K562 (cell line): Measurements from ENCODE around the gene SCARF2. TPM values are rescaled to one million over a fixed set of nuclear protein-coding genes. Genes with fewer than 3 reads are reported as not detected.

Source experiments
- ATAC-seq: fragments of 200-7000 bp; cut with Tn5 transposase; 3 replicates; pipeline ENCODE4 v1.9.1; 2020; ENCODE audit warnings: moderate library complexity
- BruUV-seq: library from RNA; stranded (reverse); fragments of 400-500 nt; replicated peaks from 2 replicates; lab custom pipeline; 2021; lab: Mats Ljungman, UMichigan
- CTCF ChIA-PET: fragments of 300-600 bp; formaldehyde crosslinking; extraction: SDS; loops from one replicate; lab custom pipeline; 2021; ENCODE audit warnings: low intra/inter-chr PET ratio; lab: Yijun Ruan, JAX
- POLR2A ChIA-PET: fragments of 300-600, 350-650 bp; sonication (Branson Sonifier 250); formaldehyde crosslinking; extraction: SDS; loops from one replicate; lab custom pipeline; 2021; ENCODE audit warnings: antibody characterized with exemption, inconsistent platforms; lab: Yijun Ruan, JAX
- DNase-seq, 4 experiments: peaks; one replicate each; pipeline versions ENCODE4 v3.0.0 to v3.0.0-alpha.2; 2011 to 2018; ENCODE audit warnings: low spot score in 3 of 4, mixed read lengths in 3 of 4; ENCODE audit errors: extremely low read depth in 1 of 4
- FAIRE-seq: peaks from 2 replicates; lab custom pipeline; 2011; peaks lifted over from hg19 to GRCh38; lab: Jason Lieb, UNC
- H2AFZ ChIP-seq: 2 replicates; pipeline ENCODE4 v1.6.0; 2011; ENCODE audit warnings: low read depth, low read length, control low read depth, inconsistent platforms
- H3K27ac ChIP-seq: fragments of 200-600 bp; 3 replicates; pipeline ENCODE4 v1.8.0; 2011; ENCODE audit warnings: low read depth, mild to moderate bottlenecking, control low read depth, inconsistent platforms, low read length, moderate library complexity, mixed read lengths; ENCODE audit errors: extremely low read depth
- H3K27me3 ChIP-seq, 2 experiments: fragments of 300-600 bp in 1 of 2; 2 replicates in 1 of 2; 3 replicates in 1 of 2; pipeline versions ENCODE4 v1.6.0 to v1.8.0; 2011; ENCODE audit warnings: inconsistent platforms in 2 of 2, low read length in 2 of 2, mild to moderate bottlenecking in 1 of 2, mixed read lengths in 1 of 2, moderate library complexity in 1 of 2; ENCODE audit not compliant: control insufficient read depth in 2 of 2, insufficient read depth in 2 of 2
- H3K36me3 ChIP-seq: fragments of 300-600 bp; 3 replicates; pipeline ENCODE4 v1.8.0; 2011; ENCODE audit warnings: mild to moderate bottlenecking, low read length, inconsistent platforms; ENCODE audit not compliant: control insufficient read depth, insufficient read depth
- H3K4me1 ChIP-seq, 2 experiments: fragments of 200-600 bp in 1 of 2; replicated peaks in 1 of 2; 2 replicates in 1 of 2; 3 replicates in 1 of 2; pipeline versions ENCODE4 v1.5.1 to v1.8.0; 2011; ENCODE audit warnings: inconsistent platforms in 2 of 2, low read length in 2 of 2, mild to moderate bottlenecking in 1 of 2, mixed read lengths in 1 of 2, moderate library complexity in 1 of 2; ENCODE audit not compliant: control insufficient read depth in 2 of 2, insufficient read depth in 2 of 2
- H3K4me2 ChIP-seq: 2 replicates; pipeline ENCODE4 v1.6.1; 2011; ENCODE audit warnings: low read length, control low read depth, inconsistent platforms, mixed read lengths; ENCODE audit not compliant: insufficient read depth
- H3K4me3 ChIP-seq: fragments of 200-600 bp; sonication (generic), shearing (Covaris generic); 2 replicates; pipeline ENCODE4 v1.5.1; 2016; ENCODE audit warnings: control low read depth, inconsistent platforms
- H3K79me2 ChIP-seq: fragments of 200-600 bp; 3 replicates; pipeline ENCODE4 v1.8.0; 2011; ENCODE audit warnings: low read length, inconsistent platforms; ENCODE audit not compliant: control insufficient read depth, insufficient read depth
- H3K9ac ChIP-seq, 2 experiments: 2 replicates each; pipeline versions ENCODE4 v1.6.0 to v1.6.1; 2011; ENCODE audit warnings: low read depth in 2 of 2, low read length in 2 of 2, control low read depth in 1 of 2, inconsistent platforms in 1 of 2, mild to moderate bottlenecking in 1 of 2, mixed read lengths in 1 of 2; ENCODE audit not compliant: insufficient read depth in 1 of 2
- H3K9me1 ChIP-seq: one replicate; pipeline ENCODE4 v1.6.0; 2011; ENCODE audit warnings: inconsistent platforms, mild to moderate bottlenecking, low read length, moderate library complexity; ENCODE audit not compliant: control insufficient read depth, insufficient read depth
- H3K9me3 ChIP-seq: replicated peaks from 2 replicates; pipeline ENCODE4 v1.5.1; 2011; ENCODE audit warnings: low read depth, low read length, inconsistent platforms; ENCODE audit not compliant: control insufficient read depth, insufficient read depth
- H4K20me1 ChIP-seq: replicated peaks from 2 replicates; pipeline ENCODE4 v1.6.1; 2011; ENCODE audit warnings: low read length, inconsistent platforms, mixed read lengths; ENCODE audit not compliant: control insufficient read depth, insufficient read depth
- BMI1 ChIP-seq: fragments of 150-350 bp; IDR thresholded peaks from 2 replicates; pipeline ENCODE4 v1.6.1; 2014; ENCODE audit warnings: low read length
- ELF4 ChIP-seq: fragments of 450-650 bp; formaldehyde crosslinking; IDR thresholded peaks from 2 replicates; pipeline ENCODE4 v1.4.0; 2022; ENCODE audit warnings: missing genetic modification characterization
- ESRRA ChIP-seq: fragments of 450-650 bp; IDR thresholded peaks from 2 replicates; pipeline ENCODE4 v1.6.1; 2014; ENCODE audit warnings: low read depth, mild to moderate bottlenecking, moderate library complexity, borderline replicate concordance
- FOXJ3 ChIP-seq: sonication (generic); formaldehyde crosslinking; IDR thresholded peaks from 2 replicates; pipeline ENCODE4 v1.4.0; 2020; ENCODE audit warnings: mild to moderate bottlenecking, missing genetic modification reagents
- MCM3 ChIP-seq: fragments of 450-650 bp; IDR thresholded peaks from 2 replicates; pipeline ENCODE4 v1.6.1; 2016
- NR2F6 ChIP-seq: fragments of 450-650 bp; formaldehyde crosslinking; IDR thresholded peaks from 2 replicates; pipeline ENCODE4 v1.4.0; 2020; ENCODE audit warnings: mild to moderate bottlenecking
- OTX1 ChIP-seq: fragments of 450-650 bp; formaldehyde crosslinking; IDR thresholded peaks from 2 replicates; pipeline ENCODE4 v1.4.0; 2022; ENCODE audit warnings: mild to moderate bottlenecking
- PPARD ChIP-seq: fragments of 250-450 bp; sonication (Bioruptor Pico); IDR thresholded peaks from 2 replicates; pipeline ENCODE4 v1.8.0; 2022; ENCODE audit warnings: inconsistent platforms, mild to moderate bottlenecking, moderate library complexity
- PRPF4 ChIP-seq: fragments of 200-400 bp; formaldehyde crosslinking; IDR thresholded peaks from one replicate; pipeline ENCODE4 v1.6.1; 2017; ENCODE audit warnings: low read length, low read depth, mild to moderate bottlenecking; ENCODE audit not compliant: insufficient read depth, poor library complexity, severe bottlenecking
- RBFOX2 ChIP-seq: fragments of 200-400 bp; formaldehyde crosslinking; IDR thresholded peaks from 2 replicates; pipeline ENCODE4 v1.6.1; 2017; ENCODE audit warnings: low read depth, mild to moderate bottlenecking, low read length, moderate library complexity
- SIN3A ChIP-seq, 2 experiments: fragments of 150-350 bp in 1 of 2; IDR thresholded peaks; 2 replicates each; pipeline ENCODE4 v1.6.1; 2011 to 2016; ENCODE audit warnings: borderline replicate concordance in 2 of 2, low read depth in 2 of 2, low read length in 2 of 2, mild to moderate bottlenecking in 2 of 2, moderate library complexity in 2 of 2; ENCODE audit not compliant: control insufficient read depth in 1 of 2
- SRSF9 ChIP-seq: fragments of 200-400 bp; formaldehyde crosslinking; IDR thresholded peaks from 2 replicates; pipeline ENCODE4 v1.6.1; 2017; ENCODE audit warnings: low read depth, low read length, borderline replicate concordance
- TAF1 ChIP-seq: IDR thresholded peaks from 2 replicates; pipeline ENCODE4 v1.6.1; 2011; ENCODE audit warnings: mild to moderate bottlenecking, low read length, moderate library complexity; ENCODE audit not compliant: insufficient read depth, control insufficient read depth, severe bottlenecking; ENCODE audit errors: extremely low read depth
- TFAM ChIP-seq: fragments of 250-450 bp; sonication (Bioruptor Pico); conservative IDR thresholded peaks from 2 replicates; pipeline ENCODE4 v1.5.0; 2021; ENCODE audit warnings: mild to moderate bottlenecking, moderate library complexity
- ZKSCAN3 ChIP-seq: fragments of 250-450 bp; sonication (Bioruptor Pico); IDR thresholded peaks from 2 replicates; pipeline ENCODE4 v1.4.0; 2020
- ZNF140 ChIP-seq: fragments of 250-450 bp; sonication (Bioruptor Pico); IDR thresholded peaks from 2 replicates; pipeline ENCODE4 v1.8.0; 2021; ENCODE audit warnings: moderate library complexity, mild to moderate bottlenecking, inconsistent platforms
- ZNF354B ChIP-seq: fragments of 250-450 bp; sonication (Bioruptor Pico); IDR thresholded peaks from 2 replicates; pipeline ENCODE4 v1.4.0; 2020
- ZNF436 ChIP-seq: fragments of 250-450, 450-650 bp; sonication (Bioruptor Pico); formaldehyde crosslinking; IDR thresholded peaks from 2 replicates; pipeline ENCODE4 v1.7.0; 2020; ENCODE audit warnings: mild to moderate bottlenecking
- ZNF586 ChIP-seq: fragments of 450-650 bp; formaldehyde crosslinking; conservative IDR thresholded peaks from 2 replicates; pipeline ENCODE4 v1.4.0; 2020; ENCODE audit warnings: mild to moderate bottlenecking, moderate library complexity
- WGBS: fragments of 100-300 bp; shearing (Covaris generic); methylation state at CpG from one replicate; pipeline ENCODE4 v1.1.6; 2016; ENCODE audit warnings: low coverage, mixed read lengths; ENCODE audit not compliant: insufficient coverage; ENCODE audit errors: missing lambda C conversion rate; 5-methylcytosine and 5-hydroxymethylcytosine counted together
- in situ Hi-C: fragments of 300-500 bp; cut with MboI; formaldehyde crosslinking; loops from 4 replicates; pipeline ENCODE4 v1.15.0; 2018; ENCODE audit warnings: inconsistent platforms, mixed read lengths
- intact Hi-C: fragments of 100-400 bp; cut with micrococcal nuclease; formaldehyde crosslinking; loops from 2 replicates; pipeline ENCODE4 v1.14.2; 2022
- polyA plus RNA-seq, 8 experiments: library from polyadenylated mRNA; depleted of rRNA in 4 of 8; stranded (reverse) in 5 of 8; unstranded in 3 of 8; fragments of >200 nt; fragmentation: Nextera tagmentation in 2 of 8; fragmentation: Illumina TruSeq in 1 of 8; extraction: Ambion mirVana in 2 of 8; extraction: Trizol in 1 of 8; gene quantifications; 2 replicates each; pipeline versions ENCODE4 v1.2.1 to v1.2.3, GENCODE V29; 2011 to 2014; ENCODE audit warnings: inconsistent platforms in 1 of 8, missing spikeins in 1 of 8
- total RNA-seq, 7 experiments: library from RNA; depleted of rRNA in 6 of 7; stranded (reverse); fragments of >200 nt in 6 of 7; fragmentation: Illumina TruSeq in 2 of 7; extraction: Trizol in 2 of 7; gene quantifications; 2 replicates each; pipeline versions ENCODE4 v1.2.1 to v1.2.3, GENCODE V29; 2011 to 2021; ENCODE audit warnings: low replicate concordance in 1 of 7
- TF ChIP-seq, protein P1 (sequence below), 2 experiments: fragments of 450-650 bp in 1 of 2; sonication (generic) in 1 of 2; formaldehyde crosslinking in 1 of 2; IDR thresholded peaks in 1 of 2; conservative IDR thresholded peaks in 1 of 2; 2 replicates each; pipeline versions ENCODE4 v1.6.1 to v1.8.1; 2016 to 2023; ENCODE audit warnings: mild to moderate bottlenecking in 2 of 2, moderate library complexity in 2 of 2, inconsistent platforms in 1 of 2, missing genetic modification reagents in 1 of 2
- TF ChIP-seq, protein P2 (sequence below): fragments of 250-450 bp; sonication (Bioruptor Pico); IDR thresholded peaks from 2 replicates; pipeline ENCODE4 v1.4.0; 2020

SCARF2 gene
- total and polyA plus RNA-seq, 9 of the 15 experiments (the other 6 are each of a cell fraction or from before 2014, with no cell fraction given), result 0.06 to 0.32 (median 0.21) TPM; not detected in 5

DNA sequence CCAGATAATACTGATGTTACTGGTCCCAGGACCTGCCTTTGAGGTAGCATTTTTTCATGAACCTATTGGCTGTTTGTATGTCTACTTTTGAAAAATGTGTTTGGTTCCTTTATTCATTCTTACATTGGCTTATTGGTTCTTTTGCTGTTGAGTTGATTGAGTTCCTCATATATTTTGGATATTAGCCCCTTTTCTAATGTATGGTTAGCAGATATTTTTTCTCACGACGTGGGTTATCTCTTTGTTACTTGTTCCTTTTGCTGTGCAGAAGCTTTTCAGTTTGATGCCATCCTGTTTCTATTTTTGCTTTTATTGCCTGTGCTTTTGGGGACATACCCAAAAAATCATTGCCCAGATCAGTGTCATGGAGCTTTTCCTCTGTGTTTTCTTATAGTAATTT is 53.5 kb downstream of the SCARF2 start:
- H3K79me2 ChIP-seq, result no peaks in the 10 kb centered on the region
- no peak overlapping the region for H3K4me2 ChIP-seq
- no peak overlapping the region for H3K27ac ChIP-seq
- POLR2A ChIA-PET, result interaction anchor here (1.0 to 4.0 kb wide), 2 partner anchors 11 to 19 kb away, joined by 3 to 32 read pairs; partner anchors contain the start of gene ZNF74
- H2AFZ ChIP-seq, result no peak overlapping the region
- CTCF ChIA-PET, result no interaction called here
- no peaks in the 10 kb centered on the region for H3K4me1 ChIP-seq
- in situ Hi-C loops (no loop called here), intact Hi-C loops (no loop called here)
- no peaks in the 10 kb centered on the region for H4K20me1 ChIP-seq
- DNase-seq (no peak), FAIRE-seq (no peak), ATAC-seq (no peak)
- no peak overlapping the region for H3K9ac ChIP-seq
- under 1% methylated on average over 2 of the region's 2 CpGs for WGBS
- peaks cover 44 to 47% of the 10 kb centered on the region in 2 experiments for H3K27me3 ChIP-seq
- BruUV-seq, result no TSS peak
- H3K9me1 ChIP-seq, result no peaks in the 10 kb centered on the region
- H3K9me3 ChIP-seq, result peaks cover 7% of the 10 kb centered on the region
- H3K4me3 ChIP-seq, result no peak overlapping the region
- H3K36me3 ChIP-seq, result no peaks in the 10 kb centered on the region
- TF ChIP-seq, protein P1, sequence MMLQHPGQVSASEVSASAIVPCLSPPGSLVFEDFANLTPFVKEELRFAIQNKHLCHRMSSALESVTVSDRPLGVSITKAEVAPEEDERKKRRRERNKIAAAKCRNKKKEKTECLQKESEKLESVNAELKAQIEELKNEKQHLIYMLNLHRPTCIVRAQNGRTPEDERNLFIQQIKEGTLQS (IDR thresholded peaks at IDR 0.05), result no peak
- TF ChIP-seq, protein P1 (CRISPR knock-in tag; conservative IDR thresholded peaks at IDR 0.05), result peak; percentile 32; the same call in 1 of the 2 replicates
- TF ChIP-seq ZKSCAN3 (CRISPR knock-in tag), result 0 out of 2 replicates have a peak, but pooled peaks have one; percentile 34
- TF ChIP-seq TAF1, result no peak
- TF ChIP-seq ESRRA, result no peak
- TF ChIP-seq PRPF4, result no peak
- TF ChIP-seq, protein P2, sequence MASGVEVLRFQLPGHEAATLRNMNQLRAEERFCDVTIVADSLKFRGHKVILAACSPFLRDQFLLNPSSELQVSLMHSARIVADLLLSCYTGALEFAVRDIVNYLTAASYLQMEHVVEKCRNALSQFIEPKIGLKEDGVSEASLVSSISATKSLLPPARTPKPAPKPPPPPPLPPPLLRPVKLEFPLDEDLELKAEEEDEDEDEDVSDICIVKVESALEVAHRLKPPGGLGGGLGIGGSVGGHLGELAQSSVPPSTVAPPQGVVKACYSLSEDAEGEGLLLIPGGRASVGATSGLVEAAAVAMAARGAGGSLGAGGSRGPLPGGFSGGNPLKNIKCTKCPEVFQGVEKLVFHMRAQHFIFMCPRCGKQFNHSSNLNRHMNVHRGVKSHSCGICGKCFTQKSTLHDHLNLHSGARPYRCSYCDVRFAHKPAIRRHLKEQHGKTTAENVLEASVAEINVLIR, result 0 out of 2 replicates have a peak, but pooled peaks have one; percentile 7
- no peak for TF ChIP-seq TFAM (CRISPR knock-in tag)
- TF ChIP-seq MCM3, result 0 out of 2 replicates have a peak, but pooled peaks have one; percentile 47
- 0 out of 2 replicates have a peak, but pooled peaks have one; percentile 29 for TF ChIP-seq BMI1
- no peak for TF ChIP-seq FOXJ3 (CRISPR knock-in tag)
- TF ChIP-seq NR2F6 (CRISPR knock-in tag), result peak; percentile 62; the same call in 1 of the 2 replicates
- no peak for TF ChIP-seq SIN3A (IDR thresholded peaks at IDR 0.05; ENCODE audit: borderline replicate concordance in 2 of 2, control insufficient read depth in 1 of 2, low read depth in 2 of 2, low read length in 2 of 2)
- TF ChIP-seq ELF4, result 0 out of 2 replicates have a peak, but pooled peaks have one; percentile 38
- no peak for TF ChIP-seq SRSF9
- TF ChIP-seq RBFOX2, result no peak
- 0 out of 2 replicates have a peak, but pooled peaks have one; percentile 60 for TF ChIP-seq ZNF140 (CRISPR knock-in tag)
- 0 out of 2 replicates have a peak, but pooled peaks have one; percentile 6 for TF ChIP-seq ZNF436 (CRISPR knock-in tag)
- TF ChIP-seq ZNF586, result peak; percentile 4; the same call in 1 of the 2 replicates
- TF ChIP-seq ZNF354B (CRISPR knock-in tag), result 0 out of 2 replicates have a peak, but pooled peaks have one; percentile 35
- TF ChIP-seq PPARD (CRISPR knock-in tag), result no peak
- 0 out of 2 replicates have a peak, but pooled peaks have one; percentile 40 for TF ChIP-seq OTX1 (CRISPR knock-in tag)
